Thoracic aorta (tissue), 2 donors: ENCODE results near the gene RAB7A. TPM values are rescaled to one million over a fixed set of nuclear protein-coding genes. Genes with fewer than 3 reads are reported as not detected.

Experiments used
- ATAC-seq: fragments of 150-250 bp; one replicate; pipeline ENCODE4 v1.8.0; 2017; ENCODE audit warnings: low read depth; ENCODE audit not compliant: insufficient number of reproducible peaks, low FRiP score
- DNase-seq: peaks from one replicate; pipeline ENCODE4 v3.0.0-alpha.2; 2020; ENCODE audit warnings: low spot score
- H3K27ac ChIP-seq, 2 donors: fragments of 200-600 bp; sonication (generic); 1 replicate in 1 of 2; 2 replicates in 1 of 2; pipeline ENCODE4 v1.5.1; 2016; ENCODE audit warnings: mild to moderate bottlenecking in 2 of 2, moderate library complexity in 2 of 2
- H3K27me3 ChIP-seq: fragments of 200-600 bp; sonication (generic); replicated peaks from 2 replicates; pipeline ENCODE4 v1.6.0; 2016; ENCODE audit warnings: mild to moderate bottlenecking; ENCODE audit not compliant: insufficient read depth
- H3K36me3 ChIP-seq: fragments of 200-600 bp; sonication (generic); one replicate; pipeline ENCODE4 v1.5.1; 2016
- H3K4me1 ChIP-seq, 2 donors: fragments of 200-600 bp; sonication (generic); 1 replicate in 1 of 2; 2 replicates in 1 of 2; pipeline versions ENCODE4 v1.5.1 to v1.6.0; 2016; ENCODE audit warnings: low read depth in 2 of 2, mild to moderate bottlenecking in 1 of 2; ENCODE audit not compliant: control insufficient read depth in 1 of 2
- H3K4me3 ChIP-seq: fragments of 200-600 bp; sonication (generic); 2 replicates; pipeline ENCODE4 v1.5.1; 2016; ENCODE audit warnings: mild to moderate bottlenecking
- H3K9me3 ChIP-seq: fragments of 200-600 bp; sonication (generic); 2 replicates; pipeline ENCODE4 v1.5.1; 2016
- CTCF ChIP-seq: fragments of 200-600 bp; sonication (generic); IDR thresholded peaks from one replicate; pipeline ENCODE4 v1.5.1; 2019; ENCODE audit warnings: antibody characterized with exemption
- total RNA-seq, 2 donors: library from RNA; depleted of rRNA; stranded (reverse); fragments of >200 nt; gene quantifications; one replicate each; pipeline versions ENCODE4 v1.1.0 to v1.2.3, GENCODE V29; 2016

The RAB7A gene
- total RNA-seq, 2 donors from 2014 or later: 73.1 to 108 TPM

GRCh38 chr3:128814519-128815317, 88.7 kb downstream of the RAB7A start:
- H3K4me3 ChIP-seq: no peak overlapping the region
- H3K27ac ChIP-seq: peak overlapping the region in 1 of 2 donors; percentile 5
- TF ChIP-seq CTCF: no peak
- no peaks in the 10 kb centered on the region for H3K27me3 ChIP-seq
- no peak for ATAC-seq
- peaks cover 7 to 28% of the 10 kb centered on the region in 2 donors for H3K4me1 ChIP-seq
- peaks cover 31% of the 10 kb centered on the region for H3K36me3 ChIP-seq
- no peaks in the 10 kb centered on the region for H3K9me3 ChIP-seq
- DNase-seq: no peak

- H3K27ac ChIP-seq: peak overlapping the region in 1 of 2 donors; percentile 5
- no peak for ATAC-seq
- H3K27me3 ChIP-seq: no peaks in the 10 kb centered on the region
- no peak for DNase-seq
- peaks cover 7 to 22% of the 10 kb centered on the region in 2 donors for H3K4me1 ChIP-seq
- H3K4me3 ChIP-seq: no peak overlapping the region
- H3K36me3 ChIP-seq: peaks cover 31% of the 10 kb centered on the region
- no peaks in the 10 kb centered on the region for H3K9me3 ChIP-seq
- no peak for TF ChIP-seq CTCF
Observed at GRCh38 chr3:128815318-128816064, 89.5 kb downstream of the RAB7A start.

DNA sequence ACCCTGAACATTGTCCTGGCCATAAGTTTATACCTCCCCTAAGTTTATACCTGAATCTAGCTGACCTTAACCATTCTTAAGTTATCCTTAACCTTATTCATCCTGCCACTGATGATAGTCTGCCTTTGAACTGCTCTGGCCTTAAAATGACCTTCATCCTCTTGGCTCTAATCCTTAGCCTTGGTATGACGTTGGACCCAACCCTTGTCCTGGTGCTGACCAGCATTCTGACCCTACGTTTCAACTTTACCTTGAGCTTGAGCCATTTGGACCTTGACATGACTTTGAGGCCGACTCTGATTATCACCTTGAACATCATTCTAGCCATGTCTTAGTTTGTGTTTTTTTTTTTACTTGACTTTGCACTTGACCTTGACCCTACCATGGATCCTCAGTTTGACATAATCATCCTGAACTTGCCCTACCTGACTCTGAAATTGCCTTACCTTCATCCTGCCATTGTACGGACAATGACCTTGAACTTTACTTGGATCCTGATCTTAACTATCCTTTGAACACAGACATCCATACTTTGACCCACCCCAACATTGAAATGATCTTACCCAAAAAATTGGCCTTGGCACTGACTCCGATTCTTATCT, 92.3 kb downstream of the RAB7A start:
- no peak for ATAC-seq
- H3K4me1 ChIP-seq: peaks cover 7 to 23% of the 10 kb centered on the region in 2 donors
- H3K9me3 ChIP-seq: no peaks in the 10 kb centered on the region
- H3K27ac ChIP-seq: no peak overlapping the region
- TF ChIP-seq CTCF: no peak
- H3K4me3 ChIP-seq: no peak overlapping the region
- peaks cover 15% of the 10 kb centered on the region for H3K36me3 ChIP-seq
- DNase-seq: no peak
- no peaks in the 10 kb centered on the region for H3K27me3 ChIP-seq

DNA sequence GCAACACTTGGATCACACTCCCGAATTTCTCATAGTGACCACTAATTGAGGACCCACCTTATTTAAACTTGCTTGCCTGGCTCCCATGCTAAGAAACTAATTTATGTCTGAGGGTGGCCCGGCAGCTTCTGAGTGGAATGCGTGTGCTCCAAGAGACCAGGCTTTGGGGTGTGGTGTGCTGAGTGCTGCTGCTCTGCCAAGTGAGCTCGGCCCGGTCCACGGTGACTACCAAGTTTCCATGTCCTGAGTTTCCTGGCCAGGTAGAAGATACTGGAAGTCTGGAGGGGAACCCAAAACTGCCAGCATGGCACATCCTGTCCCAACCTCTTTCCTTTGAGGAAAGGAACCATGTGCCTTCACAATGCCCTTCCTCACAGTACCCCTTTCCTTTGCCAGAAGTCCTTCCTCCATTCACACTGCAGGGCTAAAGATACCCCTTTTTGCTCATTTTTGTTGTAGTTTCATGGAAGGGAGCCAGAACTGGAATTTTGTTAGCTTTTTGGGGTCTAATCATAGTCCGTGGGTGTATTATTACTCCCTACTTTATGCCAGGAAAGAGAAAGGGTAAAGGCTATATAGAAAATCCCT, 94.4 kb downstream of the RAB7A start:
- Histone ChIP-seq H3K27ac (no peak overlapping the region), H3K4me1 (peaks cover 14 to 25% of the 10 kb centered on the region in 2 donors), H3K4me3 (no peak overlapping the region), H3K9me3 (no peaks in the 10 kb centered on the region), H3K36me3 (peaks cover 8% of the 10 kb centered on the region), H3K27me3 (no peaks in the 10 kb centered on the region)
- no peak for TF ChIP-seq CTCF
- DNase-seq: no peak
- no peak for ATAC-seq

DNA sequence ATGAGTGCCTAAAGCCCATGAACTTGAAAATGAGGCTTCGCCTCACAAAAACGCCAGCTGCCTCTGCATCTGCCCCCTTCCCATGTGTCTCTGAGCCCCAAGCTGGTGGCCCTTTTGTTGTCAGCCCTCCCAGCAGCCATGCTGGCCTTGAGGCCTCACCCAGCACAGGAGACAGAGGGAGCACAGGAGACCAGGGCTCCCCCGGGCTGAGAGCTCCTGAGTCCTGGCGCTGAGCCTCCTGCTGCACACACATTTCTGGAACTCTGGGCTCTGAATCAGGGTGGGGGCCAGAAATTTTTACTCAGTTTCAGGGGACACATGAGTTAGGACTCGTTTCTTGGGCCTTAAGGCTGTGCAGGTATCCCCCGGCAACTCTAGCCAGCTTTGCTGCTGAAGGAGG, 97.0 kb downstream of the RAB7A start:
- TF ChIP-seq CTCF: no peak
- Histone ChIP-seq H3K9me3 (no peaks in the 10 kb centered on the region), H3K4me1 (peaks cover 14 to 32% of the 10 kb centered on the region in 2 donors), H3K27me3 (no peaks in the 10 kb centered on the region), H3K36me3 (peaks cover 8% of the 10 kb centered on the region), H3K27ac (peak overlapping the region in 1 of 2 donors; percentile 63), H3K4me3 (no peak overlapping the region)
- no peak for ATAC-seq
- no peak for DNase-seq
